MCF 10A (cell line): ENCODE data around the gene LRP11. TPM values are rescaled to one million over a fixed set of nuclear protein-coding genes. Genes with fewer than 3 reads are reported as not detected.

Experiments used
- BruUV-seq: library from RNA; stranded (reverse); fragments of 400-500 nt; replicated peaks from 2 replicates; lab custom pipeline; 2021; lab: Mats Ljungman, UMichigan
- CTCF ChIA-PET: fragments of 300-600 bp; sonication (Branson Sonifier 250); formaldehyde crosslinking; extraction: SDS; loops from one replicate; lab custom pipeline; 2021; ENCODE audit warnings: antibody characterized with exemption, inconsistent platforms; lab: Yijun Ruan, JAX
- POLR2A ChIA-PET: fragments of 300-600, 350-650 bp; sonication (Branson Sonifier 250); formaldehyde crosslinking; extraction: SDS; loops from one replicate; lab custom pipeline; 2020; ENCODE audit warnings: antibody characterized with exemption, inconsistent platforms; lab: Yijun Ruan, JAX
- DNase-seq: peaks from one replicate; pipeline ENCODE4 v3.0.0-alpha.2; 2018; ENCODE audit not compliant: unreplicated experiment
- H3K27ac Mint-ChIP-seq: one replicate; pipeline ENCODE4 v1.8.0; 2022; ENCODE audit warnings: mild to moderate bottlenecking, low read depth, mixed read lengths; ENCODE audit not compliant: unreplicated experiment
- H3K27me3 Mint-ChIP-seq: one replicate; pipeline ENCODE4 v1.8.0; 2022; ENCODE audit warnings: mixed read lengths; ENCODE audit not compliant: insufficient read depth, unreplicated experiment
- H3K36me3 Mint-ChIP-seq: one replicate; pipeline ENCODE4 v1.8.0; 2022; ENCODE audit warnings: mild to moderate bottlenecking, moderate library complexity, mixed read lengths; ENCODE audit not compliant: insufficient read depth, unreplicated experiment
- H3K4me1 Mint-ChIP-seq: one replicate; pipeline ENCODE4 v1.8.0; 2022; ENCODE audit warnings: mixed read lengths; ENCODE audit not compliant: insufficient read depth, unreplicated experiment
- H3K4me3 Mint-ChIP-seq: one replicate; pipeline ENCODE4 v1.8.0; 2022; ENCODE audit warnings: mild to moderate bottlenecking, moderate library complexity, mixed read lengths; ENCODE audit not compliant: unreplicated experiment
- H3K9me3 Mint-ChIP-seq: one replicate; pipeline ENCODE4 v1.8.0; 2022; ENCODE audit warnings: mixed read lengths; ENCODE audit not compliant: unreplicated experiment
- CTCF ChIP-seq: fragments of 200-600 bp; IDR thresholded peaks from one replicate; pipeline ENCODE4 v1.8.0; 2022; ENCODE audit warnings: antibody characterized with exemption, mild to moderate bottlenecking; ENCODE audit not compliant: unreplicated experiment
- intact Hi-C: fragments of 100-400 bp; cut with micrococcal nuclease; formaldehyde crosslinking; loops from 2 replicates; pipeline ENCODE4 v1.14.1; 2022
- total RNA-seq: library from RNA; stranded (reverse); gene quantifications from 2 replicates; pipeline ENCODE4 v1.2.3, GENCODE V29; 2022

The LRP11 gene
- total RNA-seq, 1 experiment from 2014 or later, result 46.1 TPM

- BruUV-seq, result no TSS peak
- POLR2A ChIA-PET, result interaction anchor here (0.8 to 1.9 kb wide), 3 partner anchors 19 to 71 kb away, joined by 3 to 7 read pairs (median 3); no protein-coding TSS in a partner anchor
- peaks cover 12% of the 10 kb centered on the region for H3K9me3 Mint-ChIP-seq
- H3K27ac Mint-ChIP-seq, result no peak overlapping the region
- H3K4me1 Mint-ChIP-seq, result no peaks in the 10 kb centered on the region
- H3K27me3 Mint-ChIP-seq, result no peaks in the 10 kb centered on the region
- no peak overlapping the region for H3K4me3 Mint-ChIP-seq
- intact Hi-C loops, result no loop called here
- TF ChIP-seq CTCF, result no peak
- CTCF ChIA-PET, result interaction anchor here (0.6 to 1.6 kb wide), 3 partner anchors 19 to 73 kb away, joined by 3 to 5 read pairs (median 3); no protein-coding TSS in a partner anchor
- peaks cover 6% of the 10 kb centered on the region for H3K36me3 Mint-ChIP-seq
- no peak for DNase-seq
Measured at GRCh38 chr6:149906405-149906804, 42.2 kb upstream of the LRP11 start.

- CTCF ChIA-PET, result interaction anchor here (0.7 to 1.6 kb wide), 4 partner anchors 18 to 375 kb away, joined by 3 to 5 read pairs (median 4); no protein-coding TSS in a partner anchor
- BruUV-seq, result no TSS peak
- H3K4me1 Mint-ChIP-seq, result no peaks in the 10 kb centered on the region
- intact Hi-C loops, result no loop called here
- peaks cover 6% of the 10 kb centered on the region for H3K36me3 Mint-ChIP-seq
- H3K27me3 Mint-ChIP-seq, result no peaks in the 10 kb centered on the region
- POLR2A ChIA-PET, result interaction anchor here (1.1 to 1.9 kb wide), 2 partner anchors 19 to 71 kb away, joined by 3 to 7 read pairs; no protein-coding TSS in a partner anchor
- H3K9me3 Mint-ChIP-seq, result peaks cover 12% of the 10 kb centered on the region
- H3K27ac Mint-ChIP-seq, result no peak overlapping the region
- no peak for TF ChIP-seq CTCF
- no peak overlapping the region for H3K4me3 Mint-ChIP-seq
- DNase-seq, result no peak
Measured at GRCh38 chr6:149905911-149906371, 41.8 kb upstream of the LRP11 start.

GRCh38 chr6:149905371-149905910 is 41.3 kb upstream of the LRP11 start:
- no peak for TF ChIP-seq CTCF
- no peak overlapping the region for H3K27ac Mint-ChIP-seq
- H3K4me1 Mint-ChIP-seq, result peaks cover 5% of the 10 kb centered on the region
- no peak for DNase-seq
- H3K4me3 Mint-ChIP-seq, result no peak overlapping the region
- peaks cover 12% of the 10 kb centered on the region for H3K9me3 Mint-ChIP-seq
- BruUV-seq, result no TSS peak
- intact Hi-C loops, result no loop called here
- H3K27me3 Mint-ChIP-seq, result no peaks in the 10 kb centered on the region
- ChIA-PET POLR2A (interaction anchor here (1.1 to 1.9 kb wide), 3 partner anchors 15 to 70 kb away, joined by 3 to 7 read pairs (median 4); no protein-coding TSS in a partner anchor), CTCF (interaction anchor here (0.7 to 1.6 kb wide), 6 partner anchors 11 to 375 kb away, joined by 3 to 5 read pairs (median 4); no protein-coding TSS in a partner anchor)
- peaks cover 6% of the 10 kb centered on the region for H3K36me3 Mint-ChIP-seq

GRCh38 chr6:149904661-149905370 is 40.7 kb upstream of the LRP11 start:
- H3K27me3 Mint-ChIP-seq, result no peaks in the 10 kb centered on the region
- no TSS peak for BruUV-seq

More at GRCh38 chr6:149904661-149905370, 40.7 kb upstream of the LRP11 start:
- Mint-ChIP-seq H3K9me3 (peaks cover 12% of the 10 kb centered on the region), H3K4me3 (no peak overlapping the region), H3K4me1 (peaks cover 11% of the 10 kb centered on the region), H3K27ac (no peak overlapping the region), H3K36me3 (peaks cover 1% of the 10 kb centered on the region)
- no peak for DNase-seq
- ChIA-PET POLR2A (interaction anchor here (0.7 to 1.9 kb wide), 4 partner anchors 14 to 35 kb away, joined by 3 to 7 read pairs (median 4); no protein-coding TSS in a partner anchor), CTCF (interaction anchor here (0.7 to 1.2 kb wide), 5 partner anchors 12 to 376 kb away, joined by 3 to 5 read pairs (median 3); no protein-coding TSS in a partner anchor)
- no peak for TF ChIP-seq CTCF
- intact Hi-C loops, result no loop called here
